CD4-positive, alpha-beta T cell treated with Interleukin-21 for 1 hour (primary cell): ENCODE data around the gene PLPPR4.
"Not testable (repeated sequence)": the region's sequence is repeated elsewhere in the genome, so short reads cannot be mapped to it uniquely, and the experiment has no call there.

ENCODE experiments used
- DNase-seq: peaks from one replicate; pipeline ENCODE4 v3.0.0-alpha.2; 2020

The PLPPR4 gene

GRCh38 chr1:99264201-99265021 lies at the start of gene PLPPR4:
PLPPR4 (plus strand) TSS chr1:99264492; CDS start chr1:99264594, 102 bp downstream.
- no peak for DNase-seq

GRCh38 chr1:99216956-99217355 lies 47.3 kb upstream of the PLPPR4 start:
- no peak for DNase-seq

GRCh38 chr1:99217599-99217998 lies 46.7 kb upstream of the PLPPR4 start:
- no peak for DNase-seq

GRCh38 chr1:99218572-99218971 lies 45.7 kb upstream of the PLPPR4 start:
- no peak for DNase-seq

GRCh38 chr1:99218999-99219398 lies 45.3 kb upstream of the PLPPR4 start:
- no peak for DNase-seq

GRCh38 chr1:99227056-99227897 lies 37.0 kb upstream of the PLPPR4 start:
- DNase-seq: no peak

- DNase-seq: no peak
These were observed 36.1 kb upstream of the PLPPR4 start for GRCh38 chr1:99228153-99228552.

- no peak for DNase-seq
These were observed 35.2 kb upstream of the PLPPR4 start for GRCh38 chr1:99229122-99229521.

GRCh38 chr1:99230695-99231094 lies 33.6 kb upstream of the PLPPR4 start:
- DNase-seq: no peak

GRCh38 chr1:99232172-99232571 lies 32.1 kb upstream of the PLPPR4 start:
- no peak for DNase-seq

- DNase-seq: no peak
These were observed 30.8 kb upstream of the PLPPR4 start for GRCh38 chr1:99233446-99233845.

GRCh38 chr1:99236756-99237155 lies 27.5 kb upstream of the PLPPR4 start:
- DNase-seq: no peak

GRCh38 chr1:99239690-99240089 lies 24.6 kb upstream of the PLPPR4 start:
- DNase-seq: no peak

GRCh38 chr1:99240621-99241020 lies 23.7 kb upstream of the PLPPR4 start:
- no peak for DNase-seq

GRCh38 chr1:99246152-99246551 lies 18.1 kb upstream of the PLPPR4 start:
- no peak for DNase-seq

GRCh38 chr1:99247199-99247598 lies 17.1 kb upstream of the PLPPR4 start:
- DNase-seq: no peak

- DNase-seq: no peak
These were observed 13.6 kb upstream of the PLPPR4 start for GRCh38 chr1:99250728-99251127.

- no peak for DNase-seq
These were observed 13.0 kb upstream of the PLPPR4 start for GRCh38 chr1:99251308-99251707.

- DNase-seq: no peak
These were observed 11.7 kb upstream of the PLPPR4 start for GRCh38 chr1:99252630-99253029.

- not testable (repeated sequence) for DNase-seq
These were observed 3.9 kb upstream of the PLPPR4 start for GRCh38 chr1:99260402-99260801.

- no peak for DNase-seq
These were observed 832 bp downstream of the PLPPR4 start for GRCh38 chr1:99265124-99265523.

GRCh38 chr1:99266726-99267125 lies 2.4 kb downstream of the PLPPR4 start:
- no peak for DNase-seq

- no peak for DNase-seq
These were observed 3.7 kb downstream of the PLPPR4 start for GRCh38 chr1:99268021-99268420.

- no peak for DNase-seq
These were observed 5.0 kb downstream of the PLPPR4 start for GRCh38 chr1:99269321-99269720.
